ENCODE data around the gene GMFB.
A peak's percentile ranks its signal among the peaks of the same experiment; 100 is the strongest.

The GMFB gene

DNA sequence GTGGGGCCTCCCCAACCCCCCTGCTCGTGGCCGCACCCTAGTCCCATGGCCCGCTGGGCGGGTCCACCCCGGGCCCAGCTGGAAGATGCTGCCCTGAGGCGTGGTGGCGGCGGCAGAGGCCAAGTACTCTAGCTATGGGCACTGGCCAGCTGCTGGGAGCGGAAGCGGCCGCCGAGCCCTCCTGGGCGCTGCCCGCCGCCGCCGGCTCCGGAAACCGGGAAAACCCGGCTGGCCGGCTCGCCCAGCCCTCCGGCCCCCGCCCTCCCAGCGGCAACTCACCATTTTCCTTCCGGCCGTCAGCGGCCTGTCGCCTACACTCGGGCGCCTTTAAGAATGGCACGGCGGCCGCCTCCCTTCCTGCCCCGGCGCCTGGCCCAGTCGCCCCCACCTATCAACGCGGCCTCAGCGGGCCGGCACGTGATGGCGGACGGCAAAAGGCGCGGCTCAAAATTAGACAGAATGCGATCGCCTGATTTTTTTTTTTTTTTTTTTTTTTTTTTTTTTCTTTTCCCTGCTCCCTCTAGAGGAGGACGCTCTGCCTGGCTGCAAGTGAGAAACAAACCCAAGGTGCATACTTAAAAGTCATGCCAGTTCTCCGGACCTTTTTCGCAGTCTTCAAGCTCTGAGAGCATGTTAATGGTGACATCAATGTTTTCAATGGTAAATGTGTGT lies at the start of gene GMFB:
Gene GMFB, minus strand, starts transcription at position 335 of the 672 bp plus-strand sequence. Its CDS starts 53 bp downstream, at position 282.
- peak; percentile 87 for DNase-seq (ENCODE audit: low read depth)

DNA sequence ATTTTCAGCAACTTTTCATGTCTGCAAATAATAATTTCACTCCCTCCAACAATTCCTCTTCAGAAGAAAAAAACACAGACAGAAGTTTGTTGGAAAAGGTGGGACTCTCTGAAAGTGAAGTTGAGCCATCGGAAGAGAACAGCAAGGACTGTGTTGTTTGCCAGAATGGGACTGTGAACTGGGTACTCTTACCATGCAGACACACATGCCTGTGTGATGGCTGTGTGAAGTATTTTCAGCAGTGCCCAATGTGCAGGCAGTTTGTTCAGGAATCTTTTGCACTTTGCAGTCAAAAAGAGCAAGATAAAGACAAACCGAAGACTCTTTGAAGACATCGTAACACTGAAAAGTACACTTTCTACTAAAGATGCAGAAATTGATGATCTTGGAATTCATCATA lies 49.3 kb upstream of the GMFB start:
- no peak for DNase-seq (ENCODE audit: low read depth)

DNA sequence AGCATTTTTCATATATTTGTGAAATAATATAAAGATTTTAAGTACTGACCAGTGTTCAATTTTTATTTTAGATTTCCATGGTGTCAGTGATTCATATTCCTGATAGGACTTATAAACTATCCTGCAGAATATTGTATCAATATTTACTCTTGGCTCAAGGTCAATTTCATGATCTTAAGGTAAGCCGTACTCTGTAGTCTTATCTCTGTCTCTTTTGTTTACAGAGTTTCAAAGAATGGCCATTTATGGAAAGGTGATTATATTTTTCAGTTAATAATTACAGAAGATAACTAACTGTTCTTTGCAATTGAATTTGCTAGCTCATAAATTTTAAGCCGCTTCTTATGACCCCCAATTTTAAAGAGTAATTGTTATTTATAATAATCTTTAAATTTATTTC lies 48.9 kb upstream of the GMFB start:
- no peak for DNase-seq (ENCODE audit: low read depth)

DNA sequence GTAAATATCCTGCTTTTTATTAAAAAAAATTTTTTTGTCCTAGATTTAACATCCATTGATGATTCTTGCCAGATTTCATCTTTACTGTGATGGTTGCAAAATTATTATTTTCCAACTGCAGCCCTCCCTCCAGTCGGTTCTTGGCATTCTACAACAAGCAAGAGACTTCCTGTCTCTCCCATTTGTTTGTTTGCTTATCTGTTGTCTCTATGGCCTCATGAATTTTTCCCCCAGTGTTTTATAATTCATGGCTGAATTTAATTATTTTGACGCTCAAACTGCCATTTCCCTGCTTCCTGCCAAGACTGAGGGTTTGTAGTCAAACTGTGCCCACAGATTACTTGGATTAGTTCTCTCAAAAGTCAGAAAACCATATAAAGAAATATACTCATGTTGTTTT lies 46.9 kb upstream of the GMFB start:
- no peak for DNase-seq (ENCODE audit: low read depth)

DNA sequence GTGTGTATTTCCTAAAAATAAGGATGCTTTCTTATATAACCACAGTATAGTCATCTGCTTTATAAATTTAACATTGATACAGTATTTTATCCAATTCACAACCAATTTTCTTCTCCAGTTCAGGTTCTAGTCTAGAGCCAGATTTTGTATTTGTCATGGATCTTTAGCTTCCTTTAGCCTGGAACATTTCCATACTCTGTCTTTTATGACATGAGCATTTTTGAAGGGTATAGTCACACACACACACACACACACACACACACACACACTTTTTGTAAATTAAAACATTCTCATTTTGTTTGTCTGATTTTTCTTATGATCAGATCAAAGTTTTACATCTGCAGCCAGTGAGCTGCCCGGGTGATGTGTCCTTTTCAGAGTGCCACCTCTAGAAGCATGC lies 46.3 kb upstream of the GMFB start:
- no peak for DNase-seq (ENCODE audit: low read depth)

DNA sequence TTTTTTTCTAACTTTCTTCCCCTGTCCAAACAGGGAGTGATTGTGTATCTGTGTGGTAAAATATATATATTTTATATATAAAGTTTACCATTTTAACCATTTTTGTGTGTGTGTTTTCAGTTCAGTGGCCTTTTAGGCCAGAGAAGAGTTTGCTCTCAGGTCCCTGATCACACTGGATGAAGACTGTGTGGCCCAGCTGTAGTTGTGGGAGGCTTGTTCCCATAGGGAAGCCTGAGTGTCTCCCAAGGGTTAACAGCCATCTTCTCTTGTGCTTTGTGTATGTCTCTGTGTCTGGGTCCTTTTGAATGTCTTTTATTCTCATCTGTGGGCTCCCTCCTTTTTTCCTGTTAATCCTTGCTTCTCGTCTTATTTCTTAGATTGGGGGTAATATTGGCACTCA lies 44.3 kb upstream of the GMFB start:
- no peak for DNase-seq (ENCODE audit: low read depth)

DNA sequence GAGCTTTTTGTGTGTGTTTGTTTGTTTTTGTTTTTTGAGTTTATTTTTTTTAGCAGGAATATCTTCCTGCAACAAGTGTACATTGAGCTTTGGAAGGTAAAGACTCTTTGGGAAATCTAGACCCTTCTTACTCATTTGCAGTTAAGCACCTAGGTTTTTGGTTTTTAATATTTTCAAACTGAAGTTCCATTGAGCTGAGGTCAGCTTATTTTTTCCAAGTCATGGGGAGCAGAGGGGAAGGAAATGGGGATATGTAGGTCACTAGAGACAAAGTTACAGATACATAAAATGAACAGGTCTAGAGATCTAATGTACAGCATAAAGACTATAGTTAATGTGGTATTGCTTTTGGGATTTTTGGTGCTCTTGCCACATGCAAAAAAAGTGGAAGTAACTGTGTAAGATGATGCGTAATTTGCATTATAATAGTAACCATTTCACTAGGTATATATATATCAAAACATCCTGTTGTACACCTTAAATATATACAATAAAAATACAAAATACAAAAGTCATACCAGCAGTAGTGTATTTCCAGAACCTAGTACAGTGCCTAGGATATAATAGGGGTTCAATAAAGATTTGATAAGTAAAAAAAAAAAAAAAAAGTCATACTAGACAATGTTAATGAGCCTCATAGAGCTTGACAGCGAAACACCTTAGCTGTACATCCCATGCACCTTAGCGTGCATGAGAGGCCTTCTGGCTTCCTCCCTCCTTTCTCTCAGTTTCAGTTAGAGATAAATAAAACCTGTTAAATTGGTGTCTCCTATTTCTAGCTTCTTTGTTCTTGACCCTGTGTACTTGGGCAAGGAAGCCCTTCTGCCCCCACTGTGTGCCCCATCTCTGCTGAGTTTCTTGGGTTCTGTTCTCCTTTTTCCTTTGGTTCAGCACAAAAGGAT lies 43.6 kb upstream of the GMFB start:
- DNase-seq (ENCODE audit: low read depth) = no peak

DNA sequence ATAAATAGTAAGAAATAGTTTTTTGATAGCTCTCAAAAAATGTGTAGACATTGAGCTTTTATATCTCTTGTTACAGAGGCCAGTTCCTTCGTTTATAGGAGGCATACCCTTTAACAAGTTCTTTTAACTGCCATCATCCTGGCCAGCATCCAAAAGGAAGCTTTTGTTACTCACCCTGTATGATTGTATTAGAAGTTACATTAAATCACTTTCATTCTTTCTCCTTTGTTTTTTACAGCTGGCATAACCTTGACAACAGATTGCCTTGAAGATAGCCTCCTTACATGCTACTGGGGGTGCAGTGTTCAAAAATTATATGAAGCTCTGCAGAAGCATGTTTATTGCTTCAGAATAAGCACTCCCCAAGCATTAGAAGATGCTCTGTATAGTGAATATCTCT lies 41.0 kb upstream of the GMFB start:
- peak; percentile 13 for DNase-seq (ENCODE audit: low read depth)

DNA sequence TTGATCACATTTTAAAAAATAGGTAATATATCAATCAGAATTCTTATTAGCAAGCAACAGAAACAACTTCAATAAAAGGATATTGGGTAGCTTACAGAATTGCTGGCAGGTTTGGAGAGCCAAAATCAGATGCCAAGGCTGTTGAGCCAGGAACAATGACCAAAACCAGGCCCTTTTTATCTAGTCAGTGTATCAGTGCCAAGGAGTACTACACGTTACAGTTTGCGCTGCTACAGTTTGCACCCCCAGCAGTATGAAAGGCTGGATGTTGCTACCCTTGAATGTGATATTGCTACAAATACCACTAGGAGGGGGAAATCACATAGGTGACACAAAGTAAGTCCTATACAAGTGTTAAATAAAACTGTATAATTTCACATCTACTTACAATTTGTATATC lies 40.2 kb upstream of the GMFB start:
- no peak for DNase-seq (ENCODE audit: low read depth)

DNA sequence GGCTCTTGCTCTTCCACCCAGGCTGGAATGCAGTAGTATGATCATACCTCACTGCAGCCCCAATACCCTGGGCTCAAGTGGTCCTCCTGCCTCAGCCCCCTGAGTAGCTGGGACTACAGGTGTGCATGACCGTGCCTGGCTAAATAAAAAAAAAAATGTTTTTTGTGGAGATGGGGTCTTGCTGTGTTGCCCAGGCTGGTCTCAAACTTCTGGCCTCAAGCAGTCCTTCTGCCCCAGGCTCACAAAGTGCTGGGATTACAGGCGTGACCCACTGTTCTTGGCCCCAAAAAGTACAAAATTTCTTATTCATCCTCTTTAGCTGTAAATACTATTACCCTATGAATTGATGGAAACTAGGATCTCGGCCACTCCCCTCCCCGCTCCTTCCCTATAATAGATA lies 35.6 kb upstream of the GMFB start:
- no peak for DNase-seq (ENCODE audit: low read depth)

DNA sequence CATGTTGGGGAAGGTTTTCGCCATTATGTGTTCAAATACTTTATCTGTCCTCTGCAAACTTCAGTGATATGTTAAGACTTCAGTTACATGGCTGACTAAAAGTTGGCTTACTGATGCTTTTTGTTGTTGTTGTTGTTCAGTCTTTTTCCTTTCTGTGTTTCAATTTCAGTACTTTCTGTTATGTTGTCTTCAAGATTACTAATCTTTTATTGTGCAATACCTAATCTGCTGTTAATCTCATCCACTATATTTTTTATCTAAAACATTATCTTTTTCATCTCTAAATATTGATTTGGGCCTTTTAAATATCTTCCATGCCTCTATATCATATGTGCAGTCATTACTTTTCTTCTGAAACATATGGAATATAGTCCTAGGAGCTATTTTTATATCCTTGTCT lies 27.9 kb upstream of the GMFB start:
- no peak for DNase-seq (ENCODE audit: low read depth)

DNA sequence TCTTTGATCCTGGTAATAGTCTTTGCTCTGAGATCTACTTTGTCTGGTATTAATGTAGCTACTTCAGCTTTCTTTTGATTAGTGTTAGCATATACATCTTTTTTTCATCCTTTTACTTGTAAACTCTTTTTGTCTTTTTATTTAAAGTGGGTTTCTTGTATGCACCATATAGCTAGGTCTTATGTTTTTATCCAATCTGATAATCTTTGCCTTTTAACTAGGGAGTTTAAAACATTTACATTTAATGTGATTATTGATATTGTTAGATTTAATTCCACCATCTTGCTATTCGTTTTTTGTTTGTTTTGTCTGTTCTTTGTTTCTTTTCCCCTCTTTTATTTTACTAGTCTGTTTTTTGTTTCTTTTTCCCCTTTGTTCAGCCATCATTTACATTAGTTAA lies 26.9 kb upstream of the GMFB start:
- no peak for DNase-seq (ENCODE audit: low read depth)

DNA sequence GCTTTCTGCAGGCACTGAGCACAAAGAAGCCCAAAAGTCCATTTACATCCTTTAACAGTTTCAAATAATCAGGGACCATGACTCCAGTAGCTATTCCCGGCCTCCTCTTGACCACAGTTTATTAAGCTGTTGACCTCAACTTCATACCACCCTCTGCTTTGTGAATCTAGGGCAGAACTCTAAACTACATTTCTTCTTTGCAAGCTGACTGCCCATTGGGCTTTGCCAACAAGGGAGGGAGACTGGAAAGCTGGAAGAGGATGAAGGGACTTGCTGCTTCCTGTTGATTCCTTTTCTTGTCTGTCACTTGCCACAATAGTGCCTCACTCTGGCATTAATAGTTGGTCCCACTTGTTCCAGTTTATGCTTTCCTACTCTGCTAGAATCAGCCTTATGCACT lies 23.6 kb upstream of the GMFB start:
- DNase-seq (ENCODE audit: low read depth) = no peak

DNA sequence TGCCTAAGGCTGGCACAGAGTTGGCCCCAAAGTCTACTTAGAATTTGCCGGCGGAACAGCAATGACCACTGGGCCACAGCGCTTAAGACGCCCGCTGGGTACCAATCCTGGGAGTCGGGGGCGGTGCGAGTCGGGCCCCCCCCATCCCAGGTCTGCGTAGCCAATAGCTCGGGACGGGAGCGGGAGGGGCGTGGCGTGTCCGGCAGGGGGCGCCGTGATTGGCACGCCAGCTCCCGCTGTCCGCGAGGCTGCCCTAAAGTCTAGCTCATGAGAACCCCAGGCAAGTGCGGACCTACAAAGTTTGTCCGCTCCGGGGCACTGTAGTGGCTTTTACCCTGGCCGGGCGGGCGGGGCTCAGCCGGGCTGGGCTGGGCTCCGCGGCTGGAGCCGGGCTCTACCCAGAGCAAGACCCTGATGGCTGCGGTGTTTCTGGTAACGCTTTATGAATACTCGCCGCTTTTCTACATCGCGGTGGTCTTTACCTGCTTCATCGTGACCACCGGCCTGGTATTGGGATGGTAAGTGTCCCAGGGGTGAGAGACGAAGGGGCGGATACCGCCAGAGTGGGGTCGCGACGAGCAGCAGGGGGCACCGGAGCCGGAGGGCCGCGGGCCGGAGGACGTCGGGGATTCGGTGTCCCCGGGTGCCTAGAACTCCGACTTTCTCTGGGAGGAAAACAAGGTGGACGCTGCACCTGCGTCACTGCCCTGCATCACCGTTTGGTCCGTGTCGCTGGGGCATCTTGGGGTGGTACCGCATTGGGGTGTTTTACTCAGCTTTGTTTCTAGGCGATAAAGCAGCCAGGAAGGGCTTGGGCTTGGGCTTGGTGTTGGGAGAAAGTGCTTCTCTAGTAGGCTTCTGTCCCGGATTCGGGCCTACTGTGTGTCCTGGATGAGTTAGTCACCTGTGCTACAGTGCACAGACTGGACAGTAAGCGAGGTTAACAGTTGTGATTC lies 21.0 kb upstream of the GMFB start, which contains the start of gene CGRRF1:
Gene CGRRF1, plus strand, starts transcription at position 361 of the 956 bp plus-strand sequence. Its CDS starts 54 bp downstream, at position 415.
- peak; percentile 97 for DNase-seq (ENCODE audit: low read depth)

DNA sequence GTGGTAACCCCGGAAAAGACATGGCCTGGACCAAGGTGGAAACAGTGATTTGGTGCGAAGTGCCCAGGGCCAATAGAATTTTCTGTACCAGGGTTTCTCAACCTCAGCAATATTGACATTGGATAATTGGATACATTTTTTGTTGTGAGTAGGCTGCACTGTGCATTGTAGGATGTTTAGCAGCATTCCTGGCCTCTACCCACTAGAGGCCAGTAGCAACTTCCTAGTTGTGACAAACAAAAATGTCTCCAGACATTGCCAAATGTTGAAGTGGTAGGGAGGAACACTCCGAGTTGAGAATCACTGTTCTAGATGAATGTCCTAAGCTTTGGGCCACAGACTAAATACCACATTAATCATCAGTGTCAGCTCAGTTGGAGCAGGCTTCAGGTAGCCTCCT lies 14.7 kb upstream of the GMFB start:
- no peak for DNase-seq (ENCODE audit: low read depth)

DNA sequence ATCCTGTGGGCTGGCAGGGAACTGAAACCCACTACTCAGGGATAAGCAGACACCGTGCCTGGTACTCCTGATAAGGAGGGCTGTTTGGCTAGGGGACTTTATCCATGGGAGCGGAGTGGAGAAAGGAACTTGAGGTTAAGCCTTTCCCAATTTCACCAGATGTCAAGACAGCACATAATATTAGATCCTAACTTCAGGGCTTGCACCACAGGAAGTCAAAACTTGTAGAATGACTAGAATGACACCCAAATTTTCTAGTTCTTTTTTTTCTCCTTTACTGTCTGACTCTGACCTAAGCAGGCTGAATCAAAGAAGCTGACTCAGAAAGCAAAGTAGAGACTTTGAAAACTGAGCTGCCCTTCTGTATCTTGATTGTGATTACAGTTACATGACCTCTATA lies 13.8 kb upstream of the GMFB start:
- DNase-seq (ENCODE audit: low read depth) = no peak

DNA sequence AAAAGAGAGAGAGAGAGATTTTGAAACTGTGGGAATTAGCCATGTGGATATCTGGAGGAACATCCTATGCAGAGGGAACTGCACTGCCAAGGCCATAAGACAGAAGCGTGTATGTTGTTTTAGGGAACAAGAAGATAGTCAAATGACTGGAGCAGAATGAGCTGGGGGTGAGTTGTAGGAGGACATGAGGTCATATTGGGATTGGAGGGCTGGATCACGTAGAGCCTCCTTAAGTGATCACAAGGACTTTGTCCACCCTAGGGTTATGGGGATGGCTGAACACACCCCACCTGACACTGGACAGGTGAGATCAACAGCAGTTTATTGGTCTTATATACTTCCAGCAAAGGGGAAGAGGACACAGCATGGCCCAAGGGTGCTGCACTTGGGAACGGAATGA lies 12.7 kb upstream of the GMFB start:
- DNase-seq (ENCODE audit: low read depth) = no peak

DNA sequence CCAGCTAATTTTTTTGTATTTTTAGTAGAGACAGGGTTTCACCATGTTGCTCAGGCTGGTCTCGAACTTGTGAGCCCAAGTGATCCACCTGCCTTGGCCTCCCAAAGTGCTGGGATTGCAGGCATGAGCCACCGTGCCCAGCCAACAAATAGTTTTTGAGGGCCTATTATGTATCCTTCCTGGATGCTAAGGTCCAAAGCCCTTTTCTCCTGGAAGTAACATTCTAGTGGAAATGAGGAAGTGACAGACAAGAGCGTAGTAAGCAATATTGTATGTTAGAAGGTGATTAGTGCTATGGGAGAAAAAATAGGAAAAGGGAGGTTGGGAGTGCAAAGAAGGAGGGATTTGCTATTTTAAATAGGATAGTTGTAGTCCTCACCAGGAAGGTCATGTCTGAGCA lies 12.0 kb upstream of the GMFB start:
- no peak for DNase-seq (ENCODE audit: low read depth)

DNA sequence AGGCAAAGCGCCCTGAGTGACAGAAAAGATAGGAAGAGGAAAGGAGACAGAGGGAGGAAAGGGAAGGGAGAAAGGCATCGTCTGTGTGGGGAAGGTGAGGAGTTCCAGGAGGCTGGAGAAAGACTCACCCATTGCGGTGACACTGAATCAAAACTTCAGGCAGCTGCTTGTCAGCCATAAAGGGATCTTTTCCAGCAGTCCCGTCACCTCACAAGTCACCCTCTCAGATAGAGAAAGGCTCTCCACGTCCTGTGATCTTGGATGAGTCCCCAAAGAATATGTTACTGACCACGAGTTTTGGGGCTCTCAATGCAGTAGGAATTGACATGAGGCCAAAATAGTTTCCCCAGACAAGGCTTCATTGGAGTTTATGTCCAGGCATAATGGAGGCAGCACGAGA lies 9.8 kb upstream of the GMFB start:
- no peak for DNase-seq (ENCODE audit: low read depth)

DNA sequence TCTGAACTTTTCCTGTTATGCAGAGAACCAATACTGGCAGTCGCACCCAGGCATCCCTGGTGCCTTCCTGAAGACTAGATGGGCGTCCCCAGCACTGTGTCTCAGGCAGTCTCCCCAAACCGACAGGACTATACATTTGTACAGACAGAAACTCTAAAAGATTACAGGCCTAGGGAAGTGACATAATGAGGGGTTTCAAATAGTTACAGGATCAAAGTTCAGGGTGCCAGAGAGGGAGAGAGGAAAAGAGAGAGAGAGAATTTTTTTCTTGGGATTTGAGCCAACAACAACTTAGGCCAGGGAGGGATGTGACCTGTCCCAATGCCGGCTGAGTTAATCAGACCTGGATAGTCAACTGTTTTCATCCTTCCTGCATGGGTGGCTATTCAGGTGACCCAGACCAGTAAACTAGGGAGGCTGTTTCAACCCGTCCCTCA lies 9.3 kb upstream of the GMFB start:
- DNase-seq (ENCODE audit: low read depth) = no peak

DNA sequence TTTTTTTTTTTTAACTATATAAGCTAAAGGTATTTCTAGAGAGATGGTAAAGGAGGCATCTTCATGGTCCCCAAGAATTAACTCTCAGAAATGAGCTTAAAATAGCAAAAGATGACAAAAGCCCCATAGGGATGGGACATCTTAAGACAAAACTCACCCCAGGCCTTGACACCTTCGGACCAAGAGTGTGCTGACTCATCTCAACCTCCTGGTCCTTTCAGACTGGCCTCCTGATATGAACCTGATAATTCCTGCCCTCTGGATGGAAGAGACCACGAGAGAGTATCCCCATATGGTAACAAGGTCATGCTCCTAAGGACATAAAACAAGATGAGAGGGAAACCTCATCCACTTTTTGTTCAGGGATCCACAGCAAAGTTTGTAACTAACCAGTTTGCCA lies 8.4 kb upstream of the GMFB start:
- DNase-seq (ENCODE audit: low read depth) = no peak

DNA sequence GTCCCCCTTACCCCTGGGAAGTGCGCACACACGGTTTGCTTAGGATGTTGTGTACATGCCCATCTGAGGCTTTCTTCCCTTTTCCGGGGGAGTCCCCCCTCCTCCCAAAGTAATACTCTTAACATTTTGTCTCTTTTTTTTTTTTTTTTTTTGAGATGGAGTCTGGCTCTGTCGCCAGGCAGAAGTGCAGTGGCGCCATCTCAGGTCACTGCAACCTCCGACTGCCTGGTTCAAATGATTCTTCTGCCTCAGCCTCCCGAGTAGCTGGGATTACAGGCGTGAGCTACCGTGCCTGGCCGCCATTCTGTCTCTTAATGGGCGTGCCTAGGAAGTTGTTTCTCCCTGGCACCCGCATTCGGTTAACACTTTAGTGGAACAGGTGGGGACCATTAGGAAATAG lies 4.5 kb upstream of the GMFB start:
- DNase-seq (ENCODE audit: low read depth) = no peak

Measured in fibroblast of the conjunctiva (primary cell).